LNCaP clone FGC (cell line): Measurements from ENCODE around the gene RNU1-4.
"Not testable (repeated sequence)": the region's sequence is repeated elsewhere in the genome, so short reads cannot be mapped to it uniquely, and the experiment has no call there.

ENCODE experiments used
- DNase-seq: peaks from one replicate; pipeline ENCODE4 v3.0.0-alpha.2; 2011; ENCODE audit warnings: low read depth
- H3K4me3 ChIP-seq: 2 replicates; pipeline ENCODE4 v1.5.1; 2011; ENCODE audit warnings: mild to moderate bottlenecking, low read depth, low read length, control low read depth

The RNU1-4 gene

DNA sequence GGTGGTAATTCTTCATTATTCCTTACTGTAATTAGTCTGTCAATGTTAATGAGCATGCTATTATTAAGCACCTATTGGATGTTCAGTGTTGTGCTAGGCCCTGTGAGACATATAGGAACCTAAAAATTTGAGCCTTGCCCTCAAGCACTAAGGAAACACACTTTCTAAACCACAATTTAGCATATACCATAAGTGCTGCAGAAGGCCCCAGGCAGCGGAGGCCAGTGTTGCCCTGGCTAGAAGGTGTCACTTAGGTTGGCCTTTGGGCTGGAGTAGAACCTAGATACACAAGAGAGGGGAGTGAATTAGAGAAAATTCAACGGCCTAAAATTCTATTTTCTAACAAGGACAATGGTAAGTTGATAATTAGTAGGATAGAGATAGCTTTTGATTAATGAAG lies 44.6 kb downstream of the RNU1-4 start:
- not testable (repeated sequence) for H3K4me3 ChIP-seq, DNase-seq

DNA sequence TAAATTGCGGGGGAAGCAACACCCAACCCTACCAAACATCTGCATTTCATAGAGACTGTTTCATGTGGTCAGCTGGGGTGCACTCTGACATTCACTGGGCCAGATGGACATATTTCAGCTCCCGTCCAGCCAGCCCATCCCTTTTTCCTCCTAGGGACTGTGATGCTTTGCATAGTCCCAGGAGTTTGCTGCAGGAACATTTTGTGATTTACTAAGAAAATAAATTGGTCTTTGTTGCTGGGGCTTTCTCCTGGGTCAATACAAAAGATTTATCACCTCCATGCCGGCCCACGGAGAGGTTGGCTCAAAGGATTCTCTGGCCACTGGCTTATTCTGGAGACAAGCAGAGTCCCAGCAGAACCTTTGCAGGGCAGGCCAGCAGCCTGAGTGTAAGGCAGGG lies 46.0 kb downstream of the RNU1-4 start:
- DNase-seq, result not testable (repeated sequence)

DNA sequence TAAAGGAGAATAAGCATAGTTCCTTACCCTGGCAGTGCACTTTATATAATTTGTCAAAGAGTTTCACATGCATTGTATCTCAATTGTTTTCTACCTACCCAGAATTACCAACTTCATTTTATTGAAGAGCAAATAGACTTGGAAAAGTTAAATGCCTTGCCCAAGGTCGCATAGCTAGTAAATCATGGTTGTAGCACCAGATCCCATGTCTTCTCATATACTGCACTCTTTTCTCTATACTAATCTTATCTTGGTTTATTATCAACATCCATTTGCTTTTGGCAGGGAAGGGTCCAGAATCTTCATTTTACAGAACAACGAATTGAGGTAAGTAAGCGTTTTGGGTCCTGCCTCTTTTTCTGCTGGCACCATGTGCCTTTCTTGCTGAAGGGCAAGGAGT lies 46.9 kb downstream of the RNU1-4 start:
- DNase-seq, H3K4me3 ChIP-seq: not testable (repeated sequence)

More for the DNA sequence above, 46.0 kb downstream of the RNU1-4 start:
- not testable (repeated sequence) for H3K4me3 ChIP-seq

DNA sequence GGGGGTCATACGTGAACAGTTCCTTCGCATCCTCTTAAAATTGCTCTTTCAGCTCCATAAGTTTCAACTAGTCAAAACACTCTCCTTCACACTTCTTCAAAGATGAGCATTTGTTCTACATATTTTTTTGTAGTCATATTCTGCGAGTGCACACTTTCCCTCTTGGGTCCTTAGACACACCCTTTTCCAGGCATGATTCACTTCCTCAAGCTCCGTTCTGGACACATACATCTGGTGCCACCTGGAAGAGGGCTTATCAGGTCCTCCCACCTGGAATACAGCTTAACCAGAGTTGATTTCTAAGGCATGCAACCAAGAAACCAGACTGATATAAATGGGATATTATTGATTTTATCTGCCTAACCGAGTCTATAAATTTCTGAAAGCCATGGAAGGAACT lies 47.4 kb downstream of the RNU1-4 start:
- DNase-seq, result not testable (repeated sequence)

More for the DNA sequence above, 47.4 kb downstream of the RNU1-4 start:
- H3K4me3 ChIP-seq, result not testable (repeated sequence)
